GM19240 (cell line): ENCODE data around the gene RAE1.
A peak's percentile ranks its signal among the peaks of the same experiment; 100 is the strongest.

Experiments used
- DNase-seq: peaks from one replicate; pipeline ENCODE4 v3.0.0; 2011; ENCODE audit warnings: low spot score; ENCODE audit not compliant: insufficient read length

RAE1 gene, protein sequence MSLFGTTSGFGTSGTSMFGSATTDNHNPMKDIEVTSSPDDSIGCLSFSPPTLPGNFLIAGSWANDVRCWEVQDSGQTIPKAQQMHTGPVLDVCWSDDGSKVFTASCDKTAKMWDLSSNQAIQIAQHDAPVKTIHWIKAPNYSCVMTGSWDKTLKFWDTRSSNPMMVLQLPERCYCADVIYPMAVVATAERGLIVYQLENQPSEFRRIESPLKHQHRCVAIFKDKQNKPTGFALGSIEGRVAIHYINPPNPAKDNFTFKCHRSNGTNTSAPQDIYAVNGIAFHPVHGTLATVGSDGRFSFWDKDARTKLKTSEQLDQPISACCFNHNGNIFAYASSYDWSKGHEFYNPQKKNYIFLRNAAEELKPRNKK

DNA sequence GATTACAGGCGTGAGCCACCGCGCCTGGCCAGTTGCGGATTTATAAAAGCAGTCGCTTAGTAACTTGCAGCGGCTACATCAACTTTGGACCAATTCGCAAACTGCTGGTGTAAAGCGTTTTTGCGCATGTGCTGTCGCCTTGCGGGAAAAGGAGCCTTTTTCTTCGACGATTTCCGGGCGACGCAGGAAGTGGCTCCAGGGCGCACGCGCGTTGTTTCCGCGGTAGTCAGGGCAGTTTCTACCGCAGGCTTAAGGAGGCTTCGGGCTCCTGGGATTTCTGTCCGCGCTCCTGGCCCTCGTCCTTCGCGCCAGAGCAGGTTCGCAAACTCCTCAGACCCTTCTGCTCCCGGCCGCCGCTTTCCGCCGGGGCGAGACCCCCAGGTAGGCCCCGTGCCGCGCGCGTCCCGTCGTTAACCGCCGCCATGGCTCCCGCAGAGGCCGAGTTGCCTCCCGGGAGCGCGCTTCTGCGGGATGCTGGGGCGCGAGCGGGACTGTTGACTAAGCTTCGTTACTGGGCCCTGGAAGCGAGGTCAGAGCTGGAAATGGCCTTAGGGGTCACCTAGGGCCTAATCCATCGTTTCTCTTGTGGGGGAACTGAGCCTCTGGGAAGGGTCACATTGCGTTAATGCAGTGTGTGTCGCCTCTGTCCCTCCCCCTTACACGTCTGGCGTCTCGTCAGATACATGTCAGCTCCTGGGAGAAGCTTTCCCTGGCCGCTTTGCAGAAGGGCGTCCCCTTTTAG is at the start of gene RAE1:
Gene RAE1, plus strand, starts transcription at position 214 of the 742 bp plus-strand sequence. CDS start 2,784 bp downstream, outside the sequence.
- DNase-seq, result peak; percentile 74

DNA sequence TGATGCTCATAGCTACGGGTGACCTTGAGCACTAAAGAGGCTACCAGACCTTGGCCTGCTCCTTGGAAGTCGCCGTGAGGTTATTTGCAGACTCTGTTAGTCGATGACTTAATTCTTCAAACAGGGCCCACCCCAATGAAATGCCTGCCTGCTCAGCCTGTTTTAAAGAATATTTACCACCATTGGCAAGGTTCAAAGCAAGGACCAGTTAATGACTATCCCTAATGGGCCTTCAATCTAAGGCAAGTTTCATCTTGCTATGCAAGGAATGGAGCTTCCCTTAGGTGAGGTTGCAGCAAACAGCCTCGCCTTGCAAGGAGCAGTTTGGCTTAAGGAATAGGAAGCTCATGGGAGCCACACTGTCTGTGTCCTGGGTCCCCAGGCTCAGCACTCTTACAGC is 44.3 kb upstream of the RAE1 start:
- no peak for DNase-seq

DNA sequence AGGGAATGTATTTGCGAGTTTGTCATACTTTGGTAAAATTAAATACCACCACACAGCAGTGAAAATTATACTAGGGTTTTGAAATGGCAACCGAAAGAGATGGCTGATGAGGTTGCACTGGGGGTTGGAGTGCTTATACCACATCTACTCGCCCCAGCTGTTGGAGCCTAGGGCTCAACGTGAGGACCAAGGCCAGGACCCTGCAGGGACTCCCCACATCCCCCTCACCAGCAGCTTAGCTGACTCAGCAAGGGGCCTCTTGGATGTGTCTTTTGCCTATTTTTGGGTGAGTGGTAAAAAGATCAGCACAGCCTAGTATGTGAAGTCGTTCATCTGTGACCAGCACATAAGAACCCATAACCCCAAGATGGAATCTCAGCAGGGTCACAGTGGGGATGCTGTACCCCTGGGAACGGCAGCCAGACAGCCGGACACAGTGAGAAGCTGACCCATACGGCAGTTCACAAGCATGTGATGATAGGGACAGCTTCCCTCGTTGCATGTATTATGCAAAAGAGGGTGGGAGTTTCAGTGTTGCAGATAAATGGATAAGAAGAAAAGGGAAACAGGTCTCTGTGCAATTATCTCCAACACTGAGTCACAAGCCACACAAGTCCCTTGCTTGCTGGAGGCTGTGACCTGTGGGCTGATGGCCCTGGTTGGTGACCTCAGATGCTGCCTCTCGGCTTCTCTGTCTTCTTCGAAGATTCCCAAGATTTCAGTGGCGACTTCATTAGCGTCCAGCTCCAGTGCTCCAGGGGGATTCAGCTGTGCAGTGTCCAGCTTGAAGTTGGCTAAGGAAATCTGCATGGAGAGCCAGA is 42.4 kb upstream of the RAE1 start:
- no peak for DNase-seq

DNA sequence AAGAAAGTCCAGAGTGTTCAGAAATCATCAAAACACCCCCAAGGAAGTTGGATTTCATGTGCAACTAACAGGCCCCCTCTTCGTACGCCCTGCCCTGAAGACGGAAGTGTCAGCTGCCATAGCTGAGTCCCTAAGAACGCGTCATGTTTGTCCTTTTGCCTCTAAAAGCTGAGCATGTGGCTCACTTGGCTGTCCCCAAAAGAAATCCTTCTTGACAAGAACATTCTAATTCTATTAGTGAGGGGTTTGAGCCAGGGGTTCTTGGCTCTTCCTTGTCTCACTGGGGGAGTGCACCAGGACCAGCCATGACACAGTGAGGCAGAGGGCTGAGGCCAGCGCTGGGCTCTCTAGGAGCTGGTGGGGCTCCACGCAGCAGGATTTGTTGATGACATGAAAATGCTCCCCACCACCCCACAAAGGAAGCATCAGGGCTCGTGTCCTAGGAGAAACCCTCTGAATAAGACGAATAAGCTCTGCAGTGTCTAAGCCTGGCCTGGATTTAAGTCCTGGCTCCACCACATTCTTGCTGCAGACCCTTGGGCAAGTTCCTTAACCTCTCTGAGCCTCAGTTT is 41.4 kb upstream of the RAE1 start:
- no peak for DNase-seq

DNA sequence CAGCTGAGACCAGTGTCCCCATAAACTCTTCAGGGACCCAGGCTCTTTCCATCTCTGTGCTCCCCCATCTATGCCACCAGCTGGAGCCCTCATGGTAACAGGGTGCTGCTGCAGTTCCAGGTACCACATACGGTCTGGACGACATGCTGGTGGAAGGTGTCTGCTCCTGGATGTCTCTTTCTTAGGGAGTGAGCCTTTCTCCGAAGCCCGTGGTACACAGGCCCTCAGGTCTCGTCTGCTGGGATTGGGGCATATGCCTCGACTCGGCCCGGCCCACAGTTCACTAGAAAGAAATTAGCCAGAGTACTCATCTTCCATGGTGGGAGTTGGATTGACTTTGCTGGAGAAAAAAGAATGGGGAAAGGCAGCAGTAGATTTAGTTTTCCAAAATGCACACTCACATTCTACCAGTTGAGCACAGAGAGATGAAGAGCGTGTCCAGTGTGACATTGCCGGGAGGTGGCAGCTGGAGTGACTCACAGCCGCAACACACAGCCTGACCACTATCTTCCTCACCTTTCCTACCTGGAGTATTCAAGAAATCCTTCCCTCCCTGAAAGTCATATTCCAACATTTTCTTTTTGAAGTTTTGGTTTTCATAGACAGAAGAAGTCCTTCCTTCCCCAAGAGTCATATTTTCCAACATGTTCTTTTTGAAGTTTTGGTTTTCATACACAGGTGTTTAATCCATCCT is 40.1 kb upstream of the RAE1 start:
- no peak for DNase-seq

DNA sequence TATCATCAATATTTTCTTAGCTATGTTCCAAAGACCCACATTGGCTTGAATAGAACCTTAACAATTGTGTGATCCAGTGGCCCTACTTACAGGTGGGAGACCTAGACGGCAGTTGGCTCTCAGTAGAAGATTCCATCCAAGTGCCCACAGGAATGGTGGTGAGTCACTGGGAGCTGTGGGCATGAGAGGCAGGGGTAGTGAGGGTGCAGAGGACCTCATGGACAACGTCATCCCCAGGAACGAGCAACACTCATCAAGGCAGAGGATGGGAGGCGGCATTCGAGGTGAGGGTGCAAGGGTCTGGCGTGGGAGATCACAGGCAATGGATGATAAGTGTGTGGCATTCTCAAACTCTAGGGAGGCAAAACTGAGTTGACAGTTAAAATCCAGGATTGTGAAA is 38.9 kb upstream of the RAE1 start:
- no peak for DNase-seq

DNA sequence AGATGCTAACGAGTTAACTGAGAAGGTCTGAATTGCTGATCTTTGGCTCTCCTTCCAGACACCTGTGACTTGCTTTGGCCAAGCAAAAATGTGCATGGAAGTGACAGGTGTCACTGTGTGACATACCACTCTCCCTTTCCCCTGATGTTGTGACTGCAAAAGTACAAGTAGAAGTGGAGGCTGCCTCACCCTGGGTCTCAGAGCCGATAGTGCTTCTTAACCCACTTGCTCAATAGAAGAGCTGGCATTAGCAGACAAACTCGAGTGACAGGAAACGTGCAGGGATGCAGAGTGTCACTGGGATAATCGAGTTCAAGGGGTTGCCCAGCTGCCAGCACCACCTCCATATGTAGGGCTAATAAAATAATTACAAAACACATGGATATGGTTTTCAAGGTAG is 37.8 kb upstream of the RAE1 start:
- no peak for DNase-seq

DNA sequence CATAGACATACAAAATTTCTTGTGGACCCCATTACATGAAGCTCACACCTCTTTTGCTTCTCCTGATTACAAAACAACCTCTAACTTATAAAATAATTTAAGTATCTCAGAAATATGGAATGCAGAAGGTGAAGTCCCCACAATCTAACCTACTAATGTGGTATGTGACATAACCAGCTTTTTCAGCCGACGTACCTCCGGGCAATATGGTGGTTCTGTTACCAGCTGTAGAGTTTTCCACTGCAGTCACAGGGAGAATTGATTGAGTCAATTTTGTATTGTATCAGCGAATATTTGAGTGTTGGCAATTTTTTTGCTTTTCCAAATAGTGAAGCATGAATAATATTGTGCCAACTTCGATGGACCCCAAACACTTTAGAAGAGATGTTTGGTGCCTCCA is 37.1 kb upstream of the RAE1 start:
- no peak for DNase-seq

DNA sequence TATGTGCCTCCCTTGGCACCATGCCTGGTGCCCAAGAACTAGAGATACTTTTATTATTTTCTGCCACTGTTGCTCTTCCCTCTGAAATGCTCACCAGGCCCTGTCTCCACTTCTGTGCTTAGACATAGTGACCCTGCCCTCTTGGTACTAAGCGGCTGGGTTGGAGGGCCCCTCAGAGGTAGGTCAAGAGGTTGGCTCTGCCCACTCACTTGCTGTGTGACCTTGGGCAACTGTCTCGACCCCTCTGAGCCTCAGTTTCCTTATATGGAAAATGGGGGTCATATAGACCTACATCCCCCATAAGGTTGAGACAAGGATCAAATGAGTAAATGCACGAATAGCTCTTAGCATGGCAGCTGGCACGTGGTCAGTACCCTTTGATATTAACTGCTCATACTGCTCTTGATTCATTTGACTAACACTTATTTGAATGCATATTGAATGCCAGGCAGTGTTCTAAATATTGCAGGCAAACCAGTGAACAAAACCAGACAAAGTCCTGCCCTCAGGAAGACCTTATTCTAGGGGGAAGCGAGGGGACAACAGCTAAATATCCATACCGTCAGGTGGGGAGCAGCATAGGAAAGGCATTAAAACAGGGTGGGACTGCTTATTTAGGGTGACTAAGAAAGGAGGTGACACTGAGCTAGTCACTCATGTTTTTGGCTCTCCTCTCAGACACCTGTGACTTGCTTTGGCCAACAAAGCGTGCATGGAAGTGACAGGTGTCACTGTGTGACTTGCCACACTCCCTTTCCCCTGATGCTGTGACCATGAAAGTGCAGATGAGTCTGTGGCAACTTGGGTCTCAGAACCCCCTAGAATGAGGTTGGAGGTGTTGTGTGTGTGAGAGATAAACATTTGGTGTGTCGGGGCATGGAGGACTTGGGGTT is 35.7 kb upstream of the RAE1 start:
- no peak for DNase-seq

DNA sequence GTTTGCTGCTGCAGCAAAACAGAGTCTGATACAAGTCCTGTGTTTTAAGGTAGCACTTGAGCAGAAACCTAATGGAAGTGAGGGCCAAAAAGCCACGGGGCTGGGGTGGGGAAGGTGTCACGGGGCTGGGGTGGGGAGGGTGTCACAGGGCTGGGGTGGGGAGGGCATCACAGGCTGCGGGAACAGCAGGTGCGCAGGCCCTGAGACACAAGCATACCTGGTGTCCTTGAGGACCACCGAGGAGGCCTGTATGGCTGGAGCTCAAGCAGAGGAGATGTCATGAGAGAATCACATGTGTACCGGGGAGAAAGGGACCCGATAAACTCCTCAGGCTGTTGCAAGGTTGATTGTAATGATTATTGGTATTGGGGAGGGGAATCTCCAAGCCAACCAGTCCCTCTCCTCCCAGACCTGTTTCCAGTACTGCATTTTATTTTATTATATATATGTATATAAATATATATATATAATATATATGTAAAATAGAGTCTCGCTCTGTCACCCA is 35.0 kb upstream of the RAE1 start:
- no peak for DNase-seq

DNA sequence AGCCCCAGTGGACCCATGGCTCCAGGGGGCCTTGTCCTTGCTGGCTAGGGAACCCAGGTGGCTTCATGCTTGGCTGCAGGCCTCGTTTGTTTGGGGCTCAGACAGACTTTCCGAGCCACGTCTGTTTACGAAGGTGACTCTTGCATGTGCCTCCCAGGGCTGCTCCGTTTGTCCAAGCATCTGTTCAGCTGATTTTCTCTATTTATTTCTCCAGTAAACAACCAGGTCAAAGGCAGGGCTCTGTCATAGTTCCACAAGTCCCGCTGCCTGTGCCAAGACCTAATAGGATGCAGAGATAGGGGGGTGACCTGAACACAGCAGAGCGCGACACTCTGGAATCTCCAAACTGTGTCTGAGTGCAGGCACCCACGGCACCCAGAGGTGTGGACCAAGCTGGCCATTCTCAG is 34.3 kb upstream of the RAE1 start:
- DNase-seq, result no peak

DNA sequence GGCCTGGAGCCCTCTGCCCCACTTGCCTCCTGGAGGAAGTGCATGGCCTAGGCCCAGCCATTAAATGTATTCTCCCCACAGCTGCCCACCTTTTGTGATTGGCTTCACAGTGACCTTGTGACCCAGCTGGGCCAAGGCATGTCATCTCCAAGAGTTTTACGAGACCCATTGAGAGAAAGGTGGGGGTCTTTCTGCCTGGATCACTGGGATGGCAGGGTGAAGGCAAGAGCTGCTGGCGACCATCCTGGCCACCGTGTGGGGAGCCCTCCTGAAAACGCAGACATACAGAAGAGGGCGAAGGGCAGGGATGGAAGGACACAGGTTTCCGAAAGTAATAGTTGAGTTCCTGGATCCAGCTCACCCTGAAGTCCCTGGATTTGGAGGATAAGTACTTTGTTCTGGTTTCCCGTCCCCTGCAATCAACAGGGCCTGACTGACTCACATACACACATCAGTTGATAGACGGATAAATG is 33.7 kb upstream of the RAE1 start:
- no peak for DNase-seq

DNA sequence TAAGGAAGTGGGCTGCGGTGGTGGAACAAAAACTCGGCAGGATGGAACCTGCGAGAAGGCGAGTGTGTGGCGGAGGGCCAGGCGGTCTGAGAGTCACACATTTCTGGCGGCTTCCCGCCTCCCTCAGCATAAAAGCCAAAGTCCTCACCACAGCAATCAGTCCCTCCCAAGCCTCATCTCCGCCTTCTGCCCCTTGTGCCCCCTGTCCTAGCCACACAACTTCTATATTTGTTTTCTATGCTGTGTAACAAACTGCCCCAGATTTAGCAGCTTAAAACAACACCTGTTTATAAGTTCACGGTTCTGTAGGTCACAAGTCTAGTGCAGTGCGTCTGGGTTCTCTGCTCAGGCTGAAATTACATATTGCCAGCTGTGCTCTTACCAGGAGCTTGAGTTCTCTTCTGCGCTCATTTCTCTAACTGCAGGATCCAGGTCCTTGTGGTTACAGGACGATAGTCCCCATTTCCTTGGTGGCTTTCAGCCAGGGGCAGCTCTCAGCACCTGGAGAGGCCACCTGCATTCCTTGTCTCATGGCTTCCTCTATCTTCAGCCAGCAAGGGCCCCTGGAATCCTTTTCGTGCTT is 33.2 kb upstream of the RAE1 start:
- no peak for DNase-seq

DNA sequence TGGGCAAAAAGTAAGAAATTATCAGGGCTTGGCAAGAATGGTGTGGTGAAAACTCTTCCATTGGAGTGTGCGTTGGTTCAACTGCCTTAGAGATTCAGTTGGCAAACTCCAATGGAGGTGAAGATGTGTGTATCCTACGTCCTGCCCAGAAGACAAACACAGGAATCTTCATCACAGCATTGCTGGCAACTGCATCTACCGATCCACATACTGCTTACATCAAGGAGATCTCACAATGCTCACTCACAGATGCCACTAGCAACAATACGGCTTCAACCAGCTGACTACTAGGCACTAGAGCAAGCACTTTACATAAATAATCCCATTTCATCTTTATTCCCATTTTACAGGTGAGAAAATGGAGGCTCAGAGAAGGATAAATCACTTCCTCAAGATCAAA is 31.5 kb upstream of the RAE1 start:
- DNase-seq, result no peak

DNA sequence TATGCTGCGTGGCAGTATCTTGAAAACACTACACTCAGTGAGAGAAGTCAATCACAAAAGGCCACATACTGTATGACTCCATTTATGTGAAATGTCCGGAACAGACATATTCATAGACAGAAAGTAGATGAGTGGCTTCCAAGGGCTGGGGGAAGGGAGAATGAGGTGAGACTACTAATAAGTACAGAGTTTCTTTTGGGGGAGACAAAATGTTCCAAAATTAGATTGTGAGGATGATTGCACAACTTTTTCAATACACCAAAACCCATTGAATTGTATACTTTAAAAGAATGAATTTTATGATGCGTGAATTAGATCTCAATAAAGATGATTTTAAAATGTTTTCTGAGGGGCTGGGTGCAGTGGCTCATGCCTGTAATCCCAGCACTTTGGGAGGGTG is 30.7 kb upstream of the RAE1 start:
- DNase-seq, result no peak

DNA sequence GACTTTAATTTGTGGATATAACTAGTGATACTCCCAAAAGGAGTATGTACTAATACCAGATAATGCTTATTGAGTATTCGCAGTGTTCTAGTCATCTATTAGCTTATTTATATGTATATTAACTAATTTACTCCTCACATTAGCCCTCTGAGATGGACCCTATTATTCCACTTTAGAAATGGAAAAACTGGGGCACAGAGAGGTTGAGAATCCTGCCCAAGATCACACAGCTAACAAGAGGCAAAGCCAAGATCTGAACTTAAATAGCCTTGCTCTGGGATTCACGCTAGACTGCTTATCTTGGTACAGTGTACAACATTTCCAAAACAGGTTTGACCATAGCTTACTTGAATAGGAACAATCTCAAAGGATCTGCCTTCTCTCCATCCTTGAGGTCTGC is 29.9 kb upstream of the RAE1 start:
- DNase-seq, result no peak

DNA sequence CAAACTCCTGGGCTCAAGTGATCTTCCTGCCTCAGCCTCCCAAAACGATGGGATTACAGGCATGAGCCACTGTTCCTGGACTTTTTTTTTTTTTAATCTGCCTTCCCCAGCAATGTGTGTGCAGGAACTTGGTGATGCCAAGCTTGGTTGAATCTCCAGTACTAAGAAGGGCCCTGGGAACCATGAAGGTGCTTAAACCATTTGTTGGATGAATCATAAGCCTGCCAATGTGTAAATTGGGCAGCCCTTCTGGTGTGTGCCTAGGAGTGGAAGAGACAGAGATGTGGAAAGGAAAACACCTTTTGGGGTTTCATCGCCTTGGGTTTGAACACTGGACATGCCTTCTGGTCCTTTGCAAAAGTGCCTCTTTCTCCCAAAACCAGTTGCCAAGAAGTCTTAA is 28.6 kb upstream of the RAE1 start:
- no peak for DNase-seq

DNA sequence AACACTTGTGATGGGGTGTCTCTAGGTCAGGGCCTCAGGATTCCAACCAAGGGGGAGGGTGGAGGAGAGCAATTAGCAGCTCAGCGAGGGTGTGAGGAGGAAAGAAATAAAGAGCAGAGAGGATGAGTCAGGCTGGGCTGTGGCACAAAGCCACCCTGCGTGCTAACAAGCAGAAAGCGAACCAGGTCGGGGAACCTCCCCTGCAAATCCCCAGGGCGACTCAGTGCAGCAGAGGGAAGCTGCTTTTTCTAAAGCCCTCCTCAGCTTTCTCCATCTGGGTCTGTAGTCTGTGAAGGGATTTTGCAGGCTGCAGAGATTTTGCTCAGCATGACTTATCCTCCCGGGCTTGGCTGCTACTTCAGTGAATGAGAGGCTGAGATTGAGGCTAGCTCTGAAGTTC is 28.0 kb upstream of the RAE1 start:
- no peak for DNase-seq

DNA sequence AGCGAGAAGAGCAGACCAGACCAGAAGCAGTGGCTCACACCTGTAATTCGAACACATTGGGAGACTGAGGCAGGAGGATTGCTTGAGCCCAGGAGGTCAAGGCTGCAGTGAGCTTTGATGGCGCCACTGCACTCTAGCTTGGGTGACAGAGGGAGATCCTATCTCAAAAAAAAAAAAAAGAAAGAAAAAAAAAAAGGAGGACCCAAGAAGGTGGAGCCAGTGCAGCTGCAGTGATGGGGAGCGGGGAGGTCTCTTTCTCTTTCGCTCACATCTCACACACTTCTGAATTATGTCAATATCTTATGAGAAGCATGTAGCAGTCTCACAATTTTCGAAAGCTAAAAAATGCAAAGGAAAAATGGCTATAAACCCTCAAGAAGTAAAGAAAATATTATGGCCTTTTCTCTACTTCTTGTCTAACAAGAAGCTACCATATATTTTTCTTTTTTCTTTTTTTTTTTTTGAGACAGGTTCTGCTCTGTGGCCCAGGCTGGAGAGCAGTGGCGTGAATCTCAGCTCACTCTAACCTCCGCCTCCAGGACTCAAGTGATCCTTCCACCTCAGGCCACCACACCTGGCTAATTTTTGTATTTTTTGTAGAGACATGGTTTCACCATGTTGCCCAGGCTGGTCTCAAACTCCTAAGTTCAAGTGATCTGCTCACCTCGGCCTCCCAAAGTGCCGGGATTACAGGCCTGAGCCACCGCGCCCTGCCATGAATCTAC is 25.3 kb upstream of the RAE1 start:
- DNase-seq, result no peak
